ENCODE results near the gene PDZD7. TPM values are rescaled to one million over a fixed set of nuclear protein-coding genes. Genes with fewer than 3 reads are reported as not detected.
A peak's percentile ranks its signal among the peaks of the same experiment; 100 is the strongest.

Gene PDZD7
- total and polyA plus RNA-seq, 2 of the 8 experiments (the other 6 are each of a cell fraction or from before 2014, with no cell fraction given) = 0.88 to 1.6 TPM

- Histone ChIP-seq H4K20me1 (replicated peaks in 1 of 2; ENCODE audit: control insufficient read depth in 1 of 2, insufficient read depth in 2 of 2, low read length in 2 of 2) (peaks cover 0 to 1% of the 10 kb centered on the region in 2 experiments), H2BK120ac (replicated peaks; ENCODE audit: low read depth, low read length) (no peak overlapping the region), H2AFZ (ENCODE audit: low read length) (no peak overlapping the region), H4K8ac (ENCODE audit: extremely low read depth, insufficient read depth, low read length) (no peak overlapping the region), H3K56ac (replicated peaks; ENCODE audit: insufficient read length, low read depth, low read length) (no peak overlapping the region), H3K27me3 (replicated peaks in 1 of 4; ENCODE audit: control insufficient read depth in 3 of 4, extremely low read depth in 1 of 4, insufficient read depth in 3 of 4, low read length in 3 of 4) (peaks cover 7 to 27% (median 22%) of the 10 kb centered on the region in 4 experiments), H3K9me3 (ENCODE audit: insufficient read depth in 2 of 2, low read depth in 1 of 2, low read length in 1 of 2) (no peaks in the 10 kb centered on the region), H4K5ac (ENCODE audit: insufficient read length, low read depth, low read length) (no peak overlapping the region), H3K27ac (ENCODE audit: low read depth, low read length) (no peak overlapping the region), H3K4ac (replicated peaks; ENCODE audit: insufficient read length, low read depth, low read length) (no peak overlapping the region), H3K23ac (ENCODE audit: insufficient read length) (no peak overlapping the region), H2BK20ac (ENCODE audit: low read length) (no peak overlapping the region), H3K4me3 (ENCODE audit: extremely low read depth in 1 of 4, insufficient read depth in 2 of 4, low read depth in 3 of 4, low read length in 4 of 4) (no peak overlapping the region), H4K91ac (replicated peaks; ENCODE audit: insufficient read length, low read length) (no peak overlapping the region), H2BK15ac (ENCODE audit: low read length) (no peak overlapping the region), H3K4me2 (ENCODE audit: insufficient read depth in 1 of 2, low read depth in 2 of 2, low read length in 2 of 2) (no peak overlapping the region), H2AK5ac (ENCODE audit: low read depth, low read length) (no peak overlapping the region), H3K36me3 (ENCODE audit: control insufficient read depth in 2 of 4, insufficient read depth in 4 of 4, low read length in 3 of 4) (no peaks in the 10 kb centered on the region), H3K23me2 (ENCODE audit: low read depth, low read length) (no peaks in the 10 kb centered on the region), H3K4me1 (replicated peaks in 1 of 4; ENCODE audit: control insufficient read depth in 3 of 4, insufficient read depth in 4 of 4, low read length in 3 of 4) (peaks cover 0 to 11% (median 4%) of the 10 kb centered on the region in 4 experiments; a peak in 3 of 7 replicates), H2BK5ac (ENCODE audit: low read depth, low read length) (no peak overlapping the region), H2BK12ac (ENCODE audit: low read depth, low read length) (no peak overlapping the region), H3K79me2 (ENCODE audit: control insufficient read depth in 1 of 2, insufficient read depth in 2 of 2, low read length in 2 of 2) (no peaks in the 10 kb centered on the region), H3K9ac (replicated peaks in 1 of 4; ENCODE audit: extremely low read depth in 1 of 4, low read depth in 3 of 4, low read length in 3 of 4) (no peak overlapping the region), H3K79me1 (ENCODE audit: low read depth, low read length) (no peaks in the 10 kb centered on the region), H3K18ac (ENCODE audit: extremely low read depth, low read length) (no peak overlapping the region), H3K14ac (ENCODE audit: insufficient read length) (no peak overlapping the region)
- DNase-seq (ENCODE audit: low read depth in 1 of 2, low spot score in 2 of 2) (peak in 1 of 2 experiments; percentile 85), FAIRE-seq (peak; percentile 72)
- CTCF ChIA-PET (ENCODE audit: partially characterized antibody) = interaction anchor here (0.6 to 51.8 kb wide), 25 partner anchors 15 to 447 kb away, joined by 3 to 2176 read pairs (median 3); partner anchors contain the start of genes KAZALD1, PDZD7 and SFXN3
- WGBS, 2 experiments (ENCODE audit: extremely low coverage in 1 of 2, insufficient coverage in 1 of 2, insufficient read length in 1 of 2, insufficient replicate concordance in 2 of 2, low coverage in 1 of 2, low lambda C conversion rate in 2 of 2, missing lambda C conversion rate in 1 of 2) = 58% methylated on average over 4 of the region's 6 CpGs; no CpG with 5 or more reads in 1 of the 2 experiments
- POLR2A ChIA-PET (ENCODE audit: partially characterized antibody) = interaction anchor here (0.9 to 1.0 kb wide), 2 partner anchors 10 to 20 kb away, joined by 3 to 4 read pairs; partner anchors contain the start of genes KAZALD1 and SFXN3
- TF ChIP-seq FOSL1 (IDR thresholded peaks at IDR 0.05; ENCODE audit: insufficient read depth, low read depth, low read length) = no peak
- TF ChIP-seq HDAC6 (IDR thresholded peaks at IDR 0.05; ENCODE audit: low read depth, low read length) = no peak
- TF ChIP-seq, protein P1, sequence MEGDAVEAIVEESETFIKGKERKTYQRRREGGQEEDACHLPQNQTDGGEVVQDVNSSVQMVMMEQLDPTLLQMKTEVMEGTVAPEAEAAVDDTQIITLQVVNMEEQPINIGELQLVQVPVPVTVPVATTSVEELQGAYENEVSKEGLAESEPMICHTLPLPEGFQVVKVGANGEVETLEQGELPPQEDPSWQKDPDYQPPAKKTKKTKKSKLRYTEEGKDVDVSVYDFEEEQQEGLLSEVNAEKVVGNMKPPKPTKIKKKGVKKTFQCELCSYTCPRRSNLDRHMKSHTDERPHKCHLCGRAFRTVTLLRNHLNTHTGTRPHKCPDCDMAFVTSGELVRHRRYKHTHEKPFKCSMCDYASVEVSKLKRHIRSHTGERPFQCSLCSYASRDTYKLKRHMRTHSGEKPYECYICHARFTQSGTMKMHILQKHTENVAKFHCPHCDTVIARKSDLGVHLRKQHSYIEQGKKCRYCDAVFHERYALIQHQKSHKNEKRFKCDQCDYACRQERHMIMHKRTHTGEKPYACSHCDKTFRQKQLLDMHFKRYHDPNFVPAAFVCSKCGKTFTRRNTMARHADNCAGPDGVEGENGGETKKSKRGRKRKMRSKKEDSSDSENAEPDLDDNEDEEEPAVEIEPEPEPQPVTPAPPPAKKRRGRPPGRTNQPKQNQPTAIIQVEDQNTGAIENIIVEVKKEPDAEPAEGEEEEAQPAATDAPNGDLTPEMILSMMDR (IDR thresholded peaks at IDR 0.05; ENCODE audit: control extremely low read depth in 1 of 3, insufficient read depth in 1 of 3, low read depth in 1 of 3, low read length in 3 of 3) = peak; percentile 80 to 92 (median 83)
- no peak for TF ChIP-seq SP2 (IDR thresholded peaks at IDR 0.05; ENCODE audit: low read length)
- no peak for TF ChIP-seq KDM5A (IDR thresholded peaks at IDR 0.05; ENCODE audit: low read length)
- TF ChIP-seq ATF3 (IDR thresholded peaks at IDR 0.05; ENCODE audit: insufficient read depth, low read depth, low read length) = no peak
- no peak for TF ChIP-seq KDM1A (IDR thresholded peaks at IDR 0.05; ENCODE audit: borderline replicate concordance, low read length)
- TF ChIP-seq SRF (IDR thresholded peaks at IDR 0.05; ENCODE audit: low read depth, low read length) = no peak
- 0 out of 2 replicates have a peak, but pooled peaks have one; percentile 23 for TF ChIP-seq SP1 (IDR thresholded peaks at IDR 0.05; ENCODE audit: low read depth, low read length)
- TF ChIP-seq JUND (IDR thresholded peaks at IDR 0.05; ENCODE audit: low read length) = no peak
Observed at GRCh38 chr10:101041252-101041761, 10.4 kb upstream of the PDZD7 start.

All from H1 (cell line).